Measurements from ENCODE around the gene GULP1. TPM values are rescaled to one million over a fixed set of nuclear protein-coding genes. Genes with fewer than 3 reads are reported as not detected.

GULP1 gene
- polyA plus RNA-seq, 1 donor from 2014 or later, result 10.2 TPM

- Histone ChIP-seq H3K79me2 (replicated peaks; ENCODE audit: insufficient read depth, low read length) (no peaks in the 10 kb centered on the region), H3F3A (ENCODE audit: insufficient read depth, low read length, poor library complexity, severe bottlenecking) (no peaks in the 10 kb centered on the region), H3K27me3 (ENCODE audit: insufficient read depth, low read depth, low read length) (no peaks in the 10 kb centered on the region), H3K36me3 (ENCODE audit: insufficient read depth, low read length) (no peaks in the 10 kb centered on the region), H3K9me2 (ENCODE audit: insufficient read depth, low read length) (no peaks in the 10 kb centered on the region), H3K9me3 (ENCODE audit: low read length) (no peaks in the 10 kb centered on the region), H3K9ac (ENCODE audit: low read length) (no peak overlapping the region), H2AFZ (ENCODE audit: low read depth, low read length) (no peak overlapping the region), H3K4me3 (ENCODE audit: low read length) (no peak overlapping the region), H3K4me2 (ENCODE audit: low read length) (no peak overlapping the region), H3K27ac (ENCODE audit: low read length) (no peak overlapping the region), H4K20me1 (ENCODE audit: insufficient read depth) (no peaks in the 10 kb centered on the region)
- TF ChIP-seq EP300 (conservative IDR thresholded peaks at IDR 0.05; ENCODE audit: poor library complexity, severe bottlenecking) (no peak), SMC3 (conservative IDR thresholded peaks at IDR 0.05; ENCODE audit: poor library complexity) (no peak), EZH2 (IDR thresholded peaks at IDR 0.05; ENCODE audit: borderline replicate concordance, insufficient read depth, low read length, poor library complexity, severe bottlenecking) (no peak), TAF1 (IDR thresholded peaks at IDR 0.05; ENCODE audit: low read depth) (no peak), REST (IDR thresholded peaks at IDR 0.05; ENCODE audit: borderline replicate concordance) (no peak), CTCF (IDR thresholded peaks at IDR 0.05; ENCODE audit: poor library complexity, severe bottlenecking) (no peak), RAD21 (conservative IDR thresholded peaks at IDR 0.05) (no peak), MXI1 (conservative IDR thresholded peaks at IDR 0.05; ENCODE audit: poor library complexity, severe bottlenecking) (no peak), POLR2AphosphoS5 (IDR thresholded peaks at IDR 0.05) (no peak)
These were observed 309.7 kb downstream of the GULP1 start for GRCh38 chr2:188601391-188601790.

- Histone ChIP-seq H3K9me2 (ENCODE audit: insufficient read depth, low read length) (no peaks in the 10 kb centered on the region), H3K27ac (ENCODE audit: low read length) (no peak overlapping the region), H3F3A (ENCODE audit: insufficient read depth, low read length, poor library complexity, severe bottlenecking) (no peaks in the 10 kb centered on the region), H2AFZ (ENCODE audit: low read depth, low read length) (no peak overlapping the region), H4K20me1 (ENCODE audit: insufficient read depth) (no peaks in the 10 kb centered on the region), H3K4me3 (ENCODE audit: low read length) (no peak overlapping the region), H3K9ac (ENCODE audit: low read length) (no peak overlapping the region), H3K4me2 (ENCODE audit: low read length) (no peak overlapping the region), H3K36me3 (ENCODE audit: insufficient read depth, low read length) (no peaks in the 10 kb centered on the region), H3K9me3 (ENCODE audit: low read length) (no peaks in the 10 kb centered on the region), H3K79me2 (replicated peaks; ENCODE audit: insufficient read depth, low read length) (no peaks in the 10 kb centered on the region), H3K27me3 (ENCODE audit: insufficient read depth, low read depth, low read length) (no peaks in the 10 kb centered on the region)
- no peak for TF ChIP-seq REST (IDR thresholded peaks at IDR 0.05; ENCODE audit: borderline replicate concordance)
- TF ChIP-seq POLR2AphosphoS5 (IDR thresholded peaks at IDR 0.05), result no peak
- TF ChIP-seq EP300 (conservative IDR thresholded peaks at IDR 0.05; ENCODE audit: poor library complexity, severe bottlenecking), result no peak
- TF ChIP-seq RAD21 (conservative IDR thresholded peaks at IDR 0.05), result no peak
- no peak for TF ChIP-seq TAF1 (IDR thresholded peaks at IDR 0.05; ENCODE audit: low read depth)
- TF ChIP-seq CTCF (IDR thresholded peaks at IDR 0.05; ENCODE audit: poor library complexity, severe bottlenecking), result no peak
- no peak for TF ChIP-seq EZH2 (IDR thresholded peaks at IDR 0.05; ENCODE audit: borderline replicate concordance, insufficient read depth, low read length, poor library complexity, severe bottlenecking)
- no peak for TF ChIP-seq SMC3 (conservative IDR thresholded peaks at IDR 0.05; ENCODE audit: poor library complexity)
- no peak for TF ChIP-seq MXI1 (conservative IDR thresholded peaks at IDR 0.05; ENCODE audit: poor library complexity, severe bottlenecking)
These were observed 310.3 kb downstream of the GULP1 start for GRCh38 chr2:188601927-188602326.

Data from neural cell (in vitro differentiated cells).